HepG2 (cell line): ENCODE results near the gene GGT7. TPM values are rescaled to one million over a fixed set of nuclear protein-coding genes. Genes with fewer than 3 reads are reported as not detected.
A peak's percentile ranks its signal among the peaks of the same experiment; 100 is the strongest.

Source experiments
- CBX2 ChIP-seq, 2 experiments: fragments of 200-600 bp in 1 of 2; sonication (generic); formaldehyde crosslinking in 1 of 2; IDR thresholded peaks; 2 replicates each; pipeline versions ENCODE4 v1.7.0 to v1.8.1; 2018 to 2022; ENCODE audit warnings: low read depth in 2 of 2, low read length in 1 of 2, mild to moderate bottlenecking in 1 of 2, missing genetic modification reagents in 1 of 2
- ETS1 ChIP-seq: sonication (generic); formaldehyde crosslinking; IDR thresholded peaks from 2 replicates; pipeline ENCODE4 v1.4.0; 2020; ENCODE audit warnings: missing genetic modification reagents
- ETV5 ChIP-seq: IDR thresholded peaks from 2 replicates; pipeline ENCODE4 v1.6.1; 2018; ENCODE audit warnings: missing biosample characterization, missing genetic modification reagents, inconsistent platforms, borderline replicate concordance
- HDAC1 ChIP-seq: sonication (generic); formaldehyde crosslinking; IDR thresholded peaks from 2 replicates; pipeline ENCODE4 v1.5.1; 2020; ENCODE audit warnings: mild to moderate bottlenecking, missing genetic modification reagents
- JUND ChIP-seq: sonication (generic); formaldehyde crosslinking; IDR thresholded peaks from 2 replicates; pipeline ENCODE4 v1.8.0; 2022; ENCODE audit warnings: mild to moderate bottlenecking, missing genetic modification reagents
- NCOA2 ChIP-seq: sonication (generic); formaldehyde crosslinking; IDR thresholded peaks from 2 replicates; pipeline ENCODE4 v1.8.0; 2022; ENCODE audit warnings: inconsistent platforms
- NFAT5 ChIP-seq: sonication (generic); formaldehyde crosslinking; IDR thresholded peaks from 2 replicates; pipeline ENCODE4 v1.4.0; 2020; ENCODE audit warnings: missing genetic modification reagents
- NR3C1 ChIP-seq: sonication (generic); formaldehyde crosslinking; IDR thresholded peaks from 2 replicates; pipeline ENCODE4 v1.4.0; 2020; ENCODE audit warnings: missing genetic modification reagents
- PHF5A ChIP-seq: IDR thresholded peaks from one replicate; pipeline ENCODE4 v1.6.1; 2018; ENCODE audit warnings: low read depth, missing genetic modification reagents; ENCODE audit not compliant: unreplicated experiment
- PPARG ChIP-seq: conservative IDR thresholded peaks from 2 replicates; pipeline ENCODE4 v1.6.1; 2016; ENCODE audit warnings: missing biosample characterization, missing genetic modification reagents
- SETDB1 ChIP-seq: sonication (generic); formaldehyde crosslinking; IDR thresholded peaks from 2 replicates; pipeline ENCODE4 v1.5.1; 2020; ENCODE audit warnings: missing genetic modification reagents, mild to moderate bottlenecking, borderline replicate concordance
- SMAD3 ChIP-seq: sonication (generic); formaldehyde crosslinking; IDR thresholded peaks from 2 replicates; pipeline ENCODE4 v1.4.0; 2020; ENCODE audit warnings: missing genetic modification reagents
- TCF7 ChIP-seq: sonication (generic); IDR thresholded peaks from 2 replicates; pipeline ENCODE4 v1.6.1; 2016; ENCODE audit warnings: antibody characterized with exemption, low read depth
- THRA ChIP-seq: sonication (generic); formaldehyde crosslinking; IDR thresholded peaks from 2 replicates; pipeline ENCODE4 v1.4.0; 2020; ENCODE audit warnings: missing genetic modification reagents, borderline replicate concordance
- ZMYM2 ChIP-seq: sonication (generic); formaldehyde crosslinking; IDR thresholded peaks from 2 replicates; pipeline ENCODE4 v1.8.0; 2022; ENCODE audit warnings: mild to moderate bottlenecking, missing genetic modification reagents
- ZNF292 ChIP-seq: sonication (generic); formaldehyde crosslinking; IDR thresholded peaks from 2 replicates; pipeline ENCODE4 v1.8.1; 2022; ENCODE audit warnings: mild to moderate bottlenecking, low read depth, missing genetic modification reagents, borderline replicate concordance
- ZNF30 ChIP-seq: sonication (generic); formaldehyde crosslinking; IDR thresholded peaks from 2 replicates; pipeline ENCODE4 v1.5.0; 2020; ENCODE audit warnings: mild to moderate bottlenecking, missing genetic modification reagents
- ZNF564 ChIP-seq: sonication (generic); formaldehyde crosslinking; IDR thresholded peaks from 2 replicates; pipeline ENCODE4 v1.8.1; 2023; ENCODE audit warnings: mild to moderate bottlenecking, missing genetic modification reagents
- ZNF724P ChIP-seq: sonication (generic); formaldehyde crosslinking; IDR thresholded peaks from 2 replicates; pipeline ENCODE4 v1.8.0; 2022; ENCODE audit warnings: missing genetic modification reagents, borderline replicate concordance
- ZNF761 ChIP-seq: sonication (generic); formaldehyde crosslinking; conservative IDR thresholded peaks from 2 replicates; pipeline ENCODE4 v1.4.0; 2020; ENCODE audit warnings: mild to moderate bottlenecking, missing genetic modification reagents
- ZNF800 ChIP-seq: sonication (generic); formaldehyde crosslinking; IDR thresholded peaks from 2 replicates; pipeline ENCODE4 v1.4.0; 2020; ENCODE audit warnings: missing genetic modification reagents
- polyA plus RNA-seq, 8 experiments: library from polyadenylated mRNA; depleted of rRNA in 3 of 8; stranded (reverse) in 7 of 8; unstranded in 1 of 8; fragments of >200 nt; fragmentation: Illumina TruSeq in 4 of 8; extraction: Trizol in 4 of 8; gene quantifications; 2 replicates each; pipeline versions ENCODE4 v1.2.1 to v1.2.3, GENCODE V29; 2011 to 2016; ENCODE audit warnings: low read depth in 4 of 8, missing spikeins in 1 of 8, mixed read lengths in 1 of 8; ENCODE audit not compliant: insufficient read depth in 1 of 8
- total RNA-seq, 5 experiments: library from RNA; depleted of rRNA; stranded (reverse); fragments of >200 nt; fragmentation: Illumina TruSeq; extraction: Trizol; gene quantifications; 2 replicates each; pipeline ENCODE4 v1.2.3, GENCODE V29; 2016; ENCODE audit warnings: low read depth in 1 of 5

The GGT7 gene
- total and polyA plus RNA-seq, 2 of the 13 experiments (the other 11 are each of a cell fraction or from before 2014, with no cell fraction given): 6.6 to 23.0 TPM

GRCh38 chr20:34872622-34873224 lies at the start of gene GGT7 (continued):
- TF ChIP-seq PPARG (CRISPR knock-in tag) (peak; percentile 49; the same call in 1 of the 2 replicates), TCF7 (no peak), ZMYM2 (CRISPR knock-in tag) (0 out of 2 replicates have a peak, but pooled peaks have one; percentile 48), CBX2 (IDR thresholded peaks at IDR 0.05; ENCODE audit: low read depth, low read length) (no peak), CBX2 (CRISPR knock-in tag; IDR thresholded peaks at IDR 0.05; ENCODE audit: low read depth) (no peak), HDAC1 (CRISPR knock-in tag) (peak; percentile 99), ZNF292 (peak; percentile 97), NCOA2 (CRISPR knock-in tag) (peak; percentile 62; the same call in 1 of the 2 replicates), ETV5 (peak; percentile 100), NFAT5 (CRISPR knock-in tag) (no peak), ZNF800 (CRISPR knock-in tag) (peak; percentile 90), THRA (CRISPR knock-in tag) (peak; percentile 98), SMAD3 (0 out of 2 replicates have a peak, but pooled peaks have one; percentile 18), ETS1 (CRISPR knock-in tag) (no peak), NR3C1 (CRISPR knock-in tag) (no peak), ZNF761 (peak; percentile 71), SETDB1 (CRISPR knock-in tag) (no peak), ZNF30 (no peak), PHF5A (CRISPR knock-in tag) (no peak), ZNF724P (CRISPR knock-in tag) (peak; percentile 91), JUND (CRISPR knock-in tag) (peak; percentile 62), ZNF564 (CRISPR knock-in tag) (peak; percentile 75)
